ENCODE data around the gene MYO7A.
"Not testable (repeated sequence)": the region's sequence is repeated elsewhere in the genome, so short reads cannot be mapped to it uniquely, and the experiment has no call there.

Gene MYO7A

GRCh38 chr11:77092382-77092781, 35.7 kb upstream of the MYO7A start:
- in situ Hi-C loops (cut with MboI; ENCODE audit: low sequenced_read_pairs): no loop called here

- in situ Hi-C loops (cut with MboI; ENCODE audit: low sequenced_read_pairs): no loop called here
Measured at GRCh38 chr11:77093056-77093891, 34.8 kb upstream of the MYO7A start.

- in situ Hi-C loops (cut with MboI; ENCODE audit: low sequenced_read_pairs): no loop called here
Measured at GRCh38 chr11:77093987-77094840, 33.8 kb upstream of the MYO7A start.

GRCh38 chr11:77094841-77095365, 33.1 kb upstream of the MYO7A start:
- in situ Hi-C loops (cut with MboI; ENCODE audit: low sequenced_read_pairs): no loop called here

- in situ Hi-C loops (cut with MboI; ENCODE audit: low sequenced_read_pairs): no loop called here
Measured at GRCh38 chr11:77095551-77096490, 32.2 kb upstream of the MYO7A start.

GRCh38 chr11:77096591-77097019, 31.4 kb upstream of the MYO7A start:
- in situ Hi-C loops (cut with MboI; ENCODE audit: low sequenced_read_pairs): no loop called here

GRCh38 chr11:77097180-77097579, 30.9 kb upstream of the MYO7A start:
- in situ Hi-C loops (cut with MboI; ENCODE audit: low sequenced_read_pairs): not testable (repeated sequence)

GRCh38 chr11:77100166-77101042, 27.6 kb upstream of the MYO7A start:
- in situ Hi-C loops (cut with MboI; ENCODE audit: low sequenced_read_pairs): no loop called here

DNA sequence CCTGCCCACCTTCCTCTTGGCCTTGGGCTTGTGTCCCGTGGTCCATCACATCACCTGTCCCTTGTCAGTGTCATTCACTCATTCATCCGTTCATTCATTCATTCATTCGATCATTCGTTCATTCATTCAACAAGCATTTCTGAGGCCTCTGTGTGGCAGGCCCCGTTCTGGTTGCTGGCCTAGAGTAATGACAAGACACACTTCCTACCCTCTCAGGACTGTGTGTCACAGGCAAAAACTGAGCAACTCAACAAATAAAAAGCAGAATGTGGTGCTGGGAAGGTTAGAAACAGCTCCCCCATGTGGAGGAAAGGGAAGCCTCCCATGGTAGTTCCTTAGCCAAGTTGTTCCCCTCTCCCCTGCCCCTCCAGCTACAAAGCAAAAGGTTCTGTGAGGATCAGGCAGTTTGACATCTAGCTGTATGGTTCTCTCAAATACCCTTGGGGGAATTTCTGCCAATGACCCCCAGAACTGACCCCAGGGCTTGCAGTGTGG, 27.0 kb upstream of the MYO7A start:
- in situ Hi-C loops (cut with MboI; ENCODE audit: low sequenced_read_pairs): no loop called here

- in situ Hi-C loops (cut with MboI; ENCODE audit: low sequenced_read_pairs): no loop called here
Measured at GRCh38 chr11:77102246-77103210, 25.5 kb upstream of the MYO7A start, which contains the start of gene OMP. OMP (plus strand) TSS chr11:77102840; CDS start chr11:77102840, 0 bp downstream.

- in situ Hi-C loops (cut with MboI; ENCODE audit: low sequenced_read_pairs): no loop called here
Measured at GRCh38 chr11:77103319-77103718, 24.7 kb upstream of the MYO7A start.

DNA sequence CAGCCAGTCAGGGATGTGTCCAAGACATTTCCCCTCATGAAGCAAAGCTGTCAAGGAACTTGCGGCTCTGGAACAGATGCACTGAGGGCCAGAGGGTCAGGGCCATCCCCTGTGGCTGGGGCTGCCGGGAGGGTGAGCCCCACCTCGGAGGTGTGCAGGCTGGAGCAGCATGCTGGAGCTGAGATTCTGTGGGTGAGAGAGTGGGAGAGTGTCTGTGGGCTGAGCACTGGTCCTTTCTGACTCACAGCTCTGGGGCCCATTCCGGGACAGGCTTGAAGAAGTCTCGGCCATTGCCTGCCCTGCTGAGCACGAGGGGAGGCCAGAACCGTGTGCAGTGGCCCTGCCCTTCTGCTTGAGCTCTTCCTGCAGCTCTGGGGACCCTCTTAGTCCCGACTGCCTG, 23.3 kb upstream of the MYO7A start:
- in situ Hi-C loops (cut with MboI; ENCODE audit: low sequenced_read_pairs): no loop called here

DNA sequence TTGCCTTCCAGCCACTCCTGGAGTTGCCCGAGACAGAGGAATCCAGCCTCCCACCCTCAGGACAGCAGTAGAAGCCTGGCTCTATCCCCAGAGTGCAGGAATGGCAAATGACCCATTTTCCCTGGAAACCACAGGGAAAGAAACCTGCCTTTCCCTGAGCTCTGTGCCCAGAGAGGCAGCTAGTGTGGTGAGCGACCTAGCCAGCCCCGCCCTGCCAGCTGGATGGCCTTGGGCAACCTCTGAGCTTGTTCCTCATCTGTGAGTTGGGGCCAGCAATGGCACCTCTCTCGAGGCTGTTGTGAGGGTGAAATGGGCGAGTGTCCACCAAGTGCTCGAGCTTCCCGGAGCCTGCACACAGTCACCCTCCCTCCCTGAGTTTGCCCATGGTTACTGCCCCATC, 21.7 kb upstream of the MYO7A start:
- in situ Hi-C loops (cut with MboI; ENCODE audit: low sequenced_read_pairs): no loop called here

GRCh38 chr11:77106759-77107158, 21.3 kb upstream of the MYO7A start:
- in situ Hi-C loops (cut with MboI; ENCODE audit: low sequenced_read_pairs): no loop called here

DNA sequence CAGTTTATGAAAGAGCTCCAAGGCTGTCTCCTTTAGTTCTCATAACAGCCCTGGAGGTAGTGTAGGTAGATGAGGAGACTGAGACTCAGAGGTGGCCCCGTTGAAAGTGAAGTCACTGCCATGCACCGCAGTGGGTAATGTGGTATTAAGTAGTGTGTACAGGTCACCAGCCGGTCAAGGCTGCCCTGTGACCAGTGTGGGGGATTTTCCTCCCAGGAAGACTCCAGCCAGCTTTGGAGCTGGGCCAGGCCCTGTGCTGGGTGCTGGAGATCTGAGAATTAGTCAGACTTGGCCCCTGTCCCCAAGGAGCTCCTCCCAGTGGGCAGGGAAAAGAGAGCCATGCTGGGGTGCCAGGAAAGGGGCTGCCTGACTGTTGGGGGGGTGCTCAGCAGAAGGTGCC, 20.1 kb upstream of the MYO7A start:
- in situ Hi-C loops (cut with MboI; ENCODE audit: low sequenced_read_pairs): no loop called here

GRCh38 chr11:77108436-77108835, 19.6 kb upstream of the MYO7A start:
- in situ Hi-C loops (cut with MboI; ENCODE audit: low sequenced_read_pairs): no loop called here

DNA sequence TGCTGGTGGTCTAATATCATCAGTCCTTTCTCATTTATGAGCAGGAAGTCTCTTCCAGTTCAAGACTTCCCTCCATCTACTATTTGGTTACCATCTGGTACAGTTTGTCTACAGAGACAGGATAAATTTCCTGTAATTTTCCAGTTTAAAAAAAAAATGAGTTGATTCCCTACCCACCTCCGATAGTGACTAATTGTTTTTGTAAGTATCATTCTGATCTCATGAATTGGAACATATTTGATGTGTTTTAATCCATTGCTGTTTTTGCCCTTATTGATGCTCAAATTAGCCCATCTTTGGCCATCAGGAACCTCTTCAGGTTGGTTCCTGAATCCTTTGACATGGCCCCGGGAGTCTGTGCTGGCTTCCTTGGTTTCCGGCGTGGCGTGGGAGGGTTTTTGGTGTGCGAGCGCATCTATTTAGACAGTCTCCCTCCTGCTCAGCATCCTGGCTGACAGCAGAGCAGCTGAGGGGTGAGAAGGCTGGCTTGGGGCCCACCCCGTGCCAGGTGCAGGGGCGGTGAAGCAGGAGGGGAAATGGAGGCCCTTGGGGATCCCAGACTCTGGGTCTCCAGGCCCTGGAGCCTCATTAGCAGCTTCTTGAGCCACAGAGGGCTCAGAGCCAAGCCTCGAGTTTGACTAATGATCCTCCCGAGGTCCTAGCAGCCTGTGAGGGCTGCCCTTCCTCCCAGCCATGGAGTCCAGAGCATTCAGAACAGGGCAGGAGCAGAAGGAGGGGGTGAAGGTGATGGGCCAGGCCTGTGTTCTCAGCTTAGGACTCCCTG, 18.6 kb upstream of the MYO7A start:
- in situ Hi-C loops (cut with MboI; ENCODE audit: low sequenced_read_pairs): no loop called here
